Stomach (tissue), 9 donors: ENCODE data around the gene SNX30. TPM values are rescaled to one million over a fixed set of nuclear protein-coding genes. Genes with fewer than 3 reads are reported as not detected.

Source experiments
- DNase-seq, 2 donors: peaks; one replicate each; pipeline versions ENCODE4 v3.0.0 to v3.0.0-alpha.2; 2013 to 2019
- H3K27ac ChIP-seq, 5 donors: fragments of 200-600 bp in 4 of 5; sonication (generic) in 4 of 5; one replicate each; pipeline ENCODE4 v1.5.1; 2013 to 2019; ENCODE audit warnings: mild to moderate bottlenecking in 1 of 5, moderate library complexity in 1 of 5
- H3K27me3 ChIP-seq, 3 donors: fragments of 200-600 bp; sonication (generic); one replicate each; pipeline ENCODE4 v1.5.1; 2017 to 2019; ENCODE audit warnings: mixed run types in 1 of 3
- H3K36me3 ChIP-seq, 4 donors: fragments of 200-600 bp; sonication (generic); 1 replicate in 3 of 4; 2 replicates in 1 of 4; pipeline ENCODE4 v1.5.1; 2016 to 2019
- H3K4me1 ChIP-seq, 4 donors: fragments of 200-600 bp; sonication (generic); one replicate each; pipeline ENCODE4 v1.5.1; 2016 to 2019
- H3K4me3 ChIP-seq, 4 donors: fragments of 200-600 bp; sonication (generic) in 3 of 4; one replicate each; pipeline ENCODE4 v1.5.1; 2016 to 2019; ENCODE audit warnings: mild to moderate bottlenecking in 1 of 4
- H3K9me3 ChIP-seq, 4 donors: fragments of 200-600 bp; sonication (generic); one replicate each; pipeline ENCODE4 v1.5.1; 2016 to 2019
- EP300 ChIP-seq: sonication (generic); formaldehyde crosslinking; IDR thresholded peaks from one replicate; pipeline ENCODE4 v1.6.1; 2017; ENCODE audit warnings: antibody characterized with exemption
- POLR2A ChIP-seq, 4 donors: fragments of 450-650 bp; IDR thresholded peaks; one replicate each; pipeline ENCODE4 v1.6.1; 2016; ENCODE audit warnings: antibody characterized with exemption in 4 of 4, control low read depth in 2 of 4, mild to moderate bottlenecking in 1 of 4, moderate library complexity in 1 of 4
- POLR2AphosphoS5 ChIP-seq, 3 donors: sonication (generic); formaldehyde crosslinking; IDR thresholded peaks; one replicate each; pipeline ENCODE4 v1.6.1; 2016; ENCODE audit warnings: antibody characterized with exemption in 3 of 3
- WGBS, 5 donors: extraction: QIAGEN DNeasy Blood & Tissue Kit in 3 of 5; methylation state at CpG; one replicate each; pipeline versions ENCODE4 v1.1.5 to v1.1.7; 2013 to 2018; 5-methylcytosine and 5-hydroxymethylcytosine counted together
- intact Hi-C: fragments of 100-400 bp; cut with DNase I; formaldehyde crosslinking; loops from one replicate; pipeline ENCODE4 v1.15.1; 2023; ENCODE audit warnings: low total_unique reads
- polyA plus RNA-seq, 3 donors: library from polyadenylated mRNA; stranded (reverse); fragments of 200-250 nt; gene quantifications; one replicate each; pipeline ENCODE4 v1.2.3, GENCODE V29; 2013
- total RNA-seq, 5 donors: library from RNA; depleted of rRNA; stranded (reverse); fragments of >200 nt; gene quantifications; one replicate each; pipeline versions ENCODE4 v1.1.0 to v1.2.3, GENCODE V29; 2014 to 2016
- TF ChIP-seq, protein P1 (sequence below), 7 experiments: fragments of 450-650 bp in 4 of 7; fragments of 200-600 bp in 3 of 7; sonication (generic) in 3 of 7; IDR thresholded peaks; one replicate each; pipeline ENCODE4 v1.5.1; 2016 to 2019; ENCODE audit warnings: antibody characterized with exemption in 7 of 7, control low read depth in 2 of 7, mild to moderate bottlenecking in 1 of 7
- donor health status: healthy with polysubstance abuse.
- donor health status: Bipolar disorder and iron deficiency.
- donor health status: healthy.

SNX30 gene
- total and polyA plus RNA-seq, 8 donors: 1.2 to 37.1 (median 5.3) TPM

DNA sequence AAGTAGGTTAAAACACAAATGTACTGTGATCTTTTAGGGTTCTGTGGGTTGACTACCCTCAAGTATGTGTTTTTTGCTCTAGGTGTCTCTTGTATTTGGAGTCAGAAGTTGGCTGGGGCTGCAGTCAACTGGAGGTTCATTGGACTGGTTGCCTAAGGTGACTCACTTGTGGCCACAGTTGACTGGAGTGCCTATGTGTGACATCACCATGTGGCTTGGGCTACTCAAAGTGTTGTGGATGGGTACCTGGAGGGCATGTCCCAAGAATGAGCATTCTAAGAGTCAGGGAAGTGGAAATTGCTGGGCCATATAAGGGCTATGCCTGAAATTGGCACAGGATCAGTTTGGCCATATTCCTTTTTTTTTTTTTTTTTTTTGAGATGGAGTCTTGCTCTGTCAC is 27.4 kb downstream of the SNX30 start:
- intact Hi-C loops: no loop called here
- H3K27ac ChIP-seq: no peak overlapping the region
- H3K9me3 ChIP-seq: no peaks in the 10 kb centered on the region
- no peak overlapping the region for H3K4me3 ChIP-seq
- H3K36me3 ChIP-seq: no peaks in the 10 kb centered on the region
- H3K4me1 ChIP-seq: peaks cover 0 to 20% (median 6%) of the 10 kb centered on the region in 4 donors
- DNase-seq: no peak
- TF ChIP-seq EP300 (no peak), POLR2AphosphoS5 (IDR thresholded peaks at IDR 0.05) (no peak), POLR2A (IDR thresholded peaks at IDR 0.05) (no peak)
- TF ChIP-seq, protein P1, sequence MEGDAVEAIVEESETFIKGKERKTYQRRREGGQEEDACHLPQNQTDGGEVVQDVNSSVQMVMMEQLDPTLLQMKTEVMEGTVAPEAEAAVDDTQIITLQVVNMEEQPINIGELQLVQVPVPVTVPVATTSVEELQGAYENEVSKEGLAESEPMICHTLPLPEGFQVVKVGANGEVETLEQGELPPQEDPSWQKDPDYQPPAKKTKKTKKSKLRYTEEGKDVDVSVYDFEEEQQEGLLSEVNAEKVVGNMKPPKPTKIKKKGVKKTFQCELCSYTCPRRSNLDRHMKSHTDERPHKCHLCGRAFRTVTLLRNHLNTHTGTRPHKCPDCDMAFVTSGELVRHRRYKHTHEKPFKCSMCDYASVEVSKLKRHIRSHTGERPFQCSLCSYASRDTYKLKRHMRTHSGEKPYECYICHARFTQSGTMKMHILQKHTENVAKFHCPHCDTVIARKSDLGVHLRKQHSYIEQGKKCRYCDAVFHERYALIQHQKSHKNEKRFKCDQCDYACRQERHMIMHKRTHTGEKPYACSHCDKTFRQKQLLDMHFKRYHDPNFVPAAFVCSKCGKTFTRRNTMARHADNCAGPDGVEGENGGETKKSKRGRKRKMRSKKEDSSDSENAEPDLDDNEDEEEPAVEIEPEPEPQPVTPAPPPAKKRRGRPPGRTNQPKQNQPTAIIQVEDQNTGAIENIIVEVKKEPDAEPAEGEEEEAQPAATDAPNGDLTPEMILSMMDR (IDR thresholded peaks at IDR 0.05): no peak
- H3K27me3 ChIP-seq: no peaks in the 10 kb centered on the region

DNA sequence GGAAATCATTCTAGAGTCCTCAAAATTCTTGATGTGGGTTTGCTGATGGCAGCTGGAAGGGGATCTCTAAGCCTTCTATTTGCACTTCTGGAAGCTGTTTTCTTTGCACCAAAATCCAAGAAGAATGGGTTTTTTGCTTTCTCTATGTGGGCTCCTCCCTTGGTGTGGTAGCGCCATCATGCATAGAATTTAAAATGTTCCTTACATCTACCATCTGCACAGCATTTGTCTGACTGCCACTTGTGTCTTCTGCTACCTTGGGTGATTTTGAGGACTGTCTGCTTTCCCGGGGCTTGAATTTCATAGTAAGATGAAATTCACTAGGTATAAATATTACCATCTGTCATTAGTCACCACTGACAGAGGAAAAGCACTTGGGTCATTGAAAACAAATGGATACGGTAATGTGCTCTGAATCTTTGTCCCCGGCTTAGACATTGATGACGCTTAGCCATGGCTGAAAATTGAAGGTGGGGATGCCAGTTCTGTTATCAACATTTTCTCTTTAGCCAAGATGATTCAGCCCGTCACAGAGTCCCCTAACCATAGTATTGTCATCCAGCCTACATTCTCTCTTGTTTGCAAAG is 30.0 kb downstream of the SNX30 start:
- WGBS, 5 donors: 78 to 92% (median 88%) methylated on average over 6 of the region's 6 CpGs
- peaks cover 0 to 23% (median 12%) of the 10 kb centered on the region in 4 donors for H3K4me1 ChIP-seq
- TF ChIP-seq, protein P1 (IDR thresholded peaks at IDR 0.05): no peak
- TF ChIP-seq POLR2A (IDR thresholded peaks at IDR 0.05) (no peak), EP300 (no peak), POLR2AphosphoS5 (IDR thresholded peaks at IDR 0.05) (no peak)
- H3K27ac ChIP-seq: no peak overlapping the region
- no peak overlapping the region for H3K4me3 ChIP-seq
- H3K36me3 ChIP-seq: no peaks in the 10 kb centered on the region
- DNase-seq: no peak
- no peaks in the 10 kb centered on the region for H3K9me3 ChIP-seq
- no peaks in the 10 kb centered on the region for H3K27me3 ChIP-seq
- intact Hi-C loops: no loop called here

DNA sequence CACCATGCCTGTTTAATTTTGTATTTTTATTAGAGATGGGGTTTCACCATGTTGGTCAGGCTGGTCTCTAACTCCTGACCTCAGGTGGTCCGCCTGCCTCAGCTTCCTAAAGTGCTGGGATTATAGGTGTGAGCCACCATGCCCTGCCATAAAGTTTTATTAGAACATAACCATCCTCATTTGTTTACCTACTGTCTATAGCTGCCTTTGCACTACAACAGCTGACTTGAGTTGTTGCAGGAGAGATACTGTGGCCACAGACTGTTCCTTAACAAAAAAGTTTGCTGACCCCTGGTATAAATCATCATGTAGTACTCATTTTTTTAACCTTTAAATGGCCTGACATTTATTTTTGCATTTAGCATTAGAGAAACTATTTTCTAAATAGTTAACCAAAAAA is 31.7 kb downstream of the SNX30 start:
- no peak overlapping the region for H3K27ac ChIP-seq

DNA sequence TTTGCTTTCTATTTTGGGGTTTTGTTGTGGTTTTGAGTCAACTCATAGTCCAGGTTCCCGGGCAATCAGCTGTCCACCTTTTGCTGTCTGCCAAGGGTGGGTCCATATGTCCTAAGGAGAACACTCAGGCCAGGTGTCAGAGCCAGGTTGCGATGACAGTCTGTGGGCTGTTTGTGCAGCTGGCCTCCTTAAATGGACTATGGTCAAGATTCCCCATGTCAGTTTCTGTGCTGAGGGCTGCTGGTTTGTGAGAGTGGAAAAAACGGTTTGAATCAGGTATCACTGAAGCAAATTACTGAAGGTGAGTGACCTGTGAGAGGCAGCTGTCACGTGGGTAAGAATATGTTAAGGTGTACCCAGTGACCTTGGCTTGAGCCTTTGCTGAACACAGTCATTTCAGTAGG is 33.0 kb downstream of the SNX30 start:
- intact Hi-C loops: no loop called here
- H3K4me3 ChIP-seq: no peak overlapping the region
- no peak for TF ChIP-seq EP300
- no peak for TF ChIP-seq POLR2A (IDR thresholded peaks at IDR 0.05)
- TF ChIP-seq POLR2AphosphoS5 (IDR thresholded peaks at IDR 0.05): no peak
- TF ChIP-seq, protein P1 (IDR thresholded peaks at IDR 0.05): no peak
- H3K4me1 ChIP-seq: peaks cover 0 to 35% (median 12%) of the 10 kb centered on the region in 4 donors
- no peaks in the 10 kb centered on the region for H3K9me3 ChIP-seq
- no peaks in the 10 kb centered on the region for H3K27me3 ChIP-seq
- DNase-seq: no peak
- no peaks in the 10 kb centered on the region for H3K36me3 ChIP-seq
- H3K27ac ChIP-seq: no peak overlapping the region
- WGBS, 5 donors: 36 to 53% (median 45%) methylated on average over 4 of the region's 4 CpGs

More for the DNA sequence above, 31.7 kb downstream of the SNX30 start:
- peaks cover 0 to 27% (median 12%) of the 10 kb centered on the region in 4 donors for H3K4me1 ChIP-seq
- intact Hi-C loops: no loop called here
- H3K4me3 ChIP-seq: no peak overlapping the region
- 91 to 100% (median 100%) methylated on average over 1 of the region's 1 CpG for WGBS, 5 donors
- DNase-seq: no peak
- no peak for TF ChIP-seq EP300
- TF ChIP-seq, protein P1 (IDR thresholded peaks at IDR 0.05): no peak
- TF ChIP-seq POLR2AphosphoS5 (IDR thresholded peaks at IDR 0.05): no peak
- TF ChIP-seq POLR2A (IDR thresholded peaks at IDR 0.05): no peak
- H3K27me3 ChIP-seq: no peaks in the 10 kb centered on the region
- H3K36me3 ChIP-seq: no peaks in the 10 kb centered on the region
- no peaks in the 10 kb centered on the region for H3K9me3 ChIP-seq
